SK-N-SH (cell line): ENCODE results near the gene PTGES3. TPM values are rescaled to one million over a fixed set of nuclear protein-coding genes. Genes with fewer than 3 reads are reported as not detected.

Experiments
- CTCF ChIA-PET: fragments of 300-600, 350-600 bp; formaldehyde crosslinking; extraction: SDS; loops from one replicate; lab custom pipeline; 2021; lab: Yijun Ruan, JAX
- POLR2A ChIA-PET: fragments of 350-600 bp; sonication (Branson Sonifier 250); formaldehyde crosslinking; extraction: SDS; loops from one replicate; lab custom pipeline; 2020; ENCODE audit warnings: antibody characterized with exemption, inconsistent platforms; lab: Yijun Ruan, JAX
- DNase-seq: peaks from one replicate; pipeline ENCODE4 v3.0.0; 2012
- H2AFZ ChIP-seq: fragments of 200-600 bp; sonication (generic); 2 replicates; pipeline ENCODE4 v1.8.1; 2016; ENCODE audit warnings: antibody characterized with exemption, mild to moderate bottlenecking, low read depth
- H3F3A ChIP-seq: fragments of 200-600 bp; sonication (generic); replicated peaks from 2 replicates; pipeline ENCODE3; 2016; ENCODE audit warnings: antibody characterized with exemption, mild to moderate bottlenecking; ENCODE audit not compliant: insufficient read depth
- H3K27ac ChIP-seq, 2 experiments: fragments of 200-500 bp in 1 of 2; fragments of 200-600 bp in 1 of 2; sonication (Bioruptor generic) in 1 of 2; sonication (generic), shearing (Covaris generic) in 1 of 2; 2 replicates each; pipeline versions ENCODE4 v1.5.1 to v1.6.1; 2014 to 2016; ENCODE audit warnings: low read depth in 2 of 2, inconsistent platforms in 1 of 2, low read length in 1 of 2, mild to moderate bottlenecking in 1 of 2, mixed read lengths in 1 of 2
- H3K27me3 ChIP-seq: fragments of 200-600 bp; sonication (generic), shearing (Covaris generic); 2 replicates; pipeline ENCODE4 v1.6.1; 2016; ENCODE audit warnings: mixed run types; ENCODE audit not compliant: insufficient read depth
- H3K36me3 ChIP-seq, 2 experiments: fragments of 200-500 bp in 1 of 2; fragments of 200-600 bp in 1 of 2; sonication (Bioruptor generic) in 1 of 2; sonication (generic) in 1 of 2; replicated peaks in 1 of 2; 2 replicates each; pipeline versions ENCODE3 to v1.5.1; 2014 to 2016; ENCODE audit warnings: low read length in 1 of 2, mild to moderate bottlenecking in 1 of 2; ENCODE audit not compliant: insufficient read depth in 2 of 2, control insufficient read depth in 1 of 2
- H3K4me1 ChIP-seq, 2 experiments: fragments of 200-500 bp in 1 of 2; fragments of 200-600 bp in 1 of 2; sonication (Bioruptor generic) in 1 of 2; sonication (generic), shearing (Covaris generic) in 1 of 2; 2 replicates each; pipeline versions ENCODE4 v1.5.1 to v1.6.1; 2014 to 2016; ENCODE audit warnings: low read depth in 1 of 2, low read length in 1 of 2, mixed run types in 1 of 2; ENCODE audit not compliant: insufficient read depth in 2 of 2, control insufficient read depth in 1 of 2
- H3K4me2 ChIP-seq: fragments of 200-600 bp; sonication (generic), shearing (Covaris generic); 2 replicates; pipeline ENCODE4 v1.6.1; 2017; ENCODE audit warnings: mixed run types
- H3K4me3 ChIP-seq, 2 experiments: fragments of 200-500 bp in 1 of 2; fragments of 200-600 bp in 1 of 2; sonication (Bioruptor generic) in 1 of 2; sonication (generic), shearing (Covaris generic) in 1 of 2; 2 replicates each; pipeline versions ENCODE4 v1.5.1 to v1.8.1; 2014 to 2016; ENCODE audit warnings: low read depth in 2 of 2, inconsistent platforms in 1 of 2, low read length in 1 of 2, mild to moderate bottlenecking in 1 of 2, mixed read lengths in 1 of 2, moderate library complexity in 1 of 2
- H3K79me2 ChIP-seq: fragments of 200-600 bp; sonication (generic); 2 replicates; pipeline ENCODE4 v1.8.1; 2017; ENCODE audit warnings: mild to moderate bottlenecking; ENCODE audit not compliant: insufficient read depth
- H3K9ac ChIP-seq: fragments of 200-600 bp; sonication (generic); 2 replicates; pipeline ENCODE4 v1.6.1; 2017; ENCODE audit warnings: mixed run types
- H3K9me2 ChIP-seq: fragments of 200-600 bp; sonication (generic); 2 replicates; pipeline ENCODE4 v1.6.1; 2017; ENCODE audit warnings: mixed run types
- H3K9me3 ChIP-seq: fragments of 200-600 bp; sonication (generic); 2 replicates; pipeline ENCODE4 v1.6.1; 2017; ENCODE audit warnings: mixed run types, mild to moderate bottlenecking, moderate library complexity
- H4K20me1 ChIP-seq: fragments of 200-600 bp; sonication (generic); 2 replicates; pipeline ENCODE4 v1.6.1; 2017; ENCODE audit warnings: mild to moderate bottlenecking, mixed run types; ENCODE audit not compliant: insufficient read depth
- CHD2 ChIP-seq: fragments of 150-350 bp; IDR thresholded peaks from 2 replicates; pipeline ENCODE4 v1.6.1; 2018; ENCODE audit warnings: low read length; ENCODE audit not compliant: partially characterized antibody
- GABPA ChIP-seq: IDR thresholded peaks from 2 replicates; pipeline ENCODE4 v1.4.0; 2012; ENCODE audit warnings: low read depth, mild to moderate bottlenecking
- IRF3 ChIP-seq: fragments of 150-350 bp; IDR thresholded peaks from 2 replicates; pipeline ENCODE4 v1.6.1; 2016; ENCODE audit warnings: mild to moderate bottlenecking, low read depth, low read length
- NRF1 ChIP-seq: IDR thresholded peaks from 2 replicates; pipeline ENCODE4 v1.6.1; 2012; ENCODE audit warnings: low read depth, mild to moderate bottlenecking, low read length
- PBX3 ChIP-seq: IDR thresholded peaks from 2 replicates; pipeline ENCODE4; 2012
- POLR2AphosphoS5 ChIP-seq: IDR thresholded peaks from 2 replicates; pipeline ENCODE4 v1.6.1; 2012; ENCODE audit warnings: low read depth, low read length
- RCOR1 ChIP-seq: fragments of 150-350 bp; IDR thresholded peaks from 2 replicates; pipeline ENCODE4 v1.6.1; 2017; ENCODE audit warnings: antibody characterized with exemption, low read length
- RFX5 ChIP-seq: IDR thresholded peaks from 2 replicates; pipeline ENCODE4 v1.6.1; 2012; ENCODE audit warnings: mild to moderate bottlenecking, improper control_type of control experiment, low read length
- TAF1 ChIP-seq: IDR thresholded peaks from 2 replicates; pipeline ENCODE4 v1.6.1; 2012; ENCODE audit warnings: low read depth, mild to moderate bottlenecking, low read length, moderate library complexity, borderline replicate concordance
- TEAD4 ChIP-seq: IDR thresholded peaks from 2 replicates; pipeline ENCODE4 v1.4.0; 2012; ENCODE audit warnings: mild to moderate bottlenecking, borderline replicate concordance; ENCODE audit not compliant: insufficient read depth
- USF1 ChIP-seq: IDR thresholded peaks from 2 replicates; pipeline ENCODE4 v1.4.0; 2012; ENCODE audit warnings: low read depth, borderline replicate concordance
- USF2 ChIP-seq: fragments of 150-350 bp; IDR thresholded peaks from 2 replicates; pipeline ENCODE4 v1.6.1; 2017; ENCODE audit warnings: antibody characterized with exemption, low read length, low read depth, borderline replicate concordance
- YY1 ChIP-seq: IDR thresholded peaks from 2 replicates; pipeline ENCODE4 v1.4.0; 2012; ENCODE audit warnings: low read depth, mild to moderate bottlenecking
- ZBTB33 ChIP-seq: IDR thresholded peaks from 2 replicates; pipeline ENCODE4 v1.4.0; 2012; ENCODE audit warnings: low read depth, borderline replicate concordance
- WGBS: methylation state at CpG from one replicate; pipeline ENCODE4 v1.1.6; 2017; ENCODE audit warnings: low lambda C conversion rate; 5-methylcytosine and 5-hydroxymethylcytosine counted together
- polyA plus RNA-seq, 3 experiments: library from polyadenylated mRNA; depleted of rRNA; stranded (reverse); fragments of >200 nt; gene quantifications; 2 replicates each; pipeline ENCODE4 v1.2.3, GENCODE V29; 2012

The PTGES3 gene
- polyA plus RNA-seq, 1 of the 3 experiments (the other 2 are of a cell fraction) = 38.9 TPM

GRCh38 chr12:56677680-56678079, 10.4 kb downstream of the PTGES3 start:
- H3K27ac ChIP-seq = peak overlapping the region in 1 of 2 experiments; percentile 9; a peak in 1 of 4 replicates
- H3F3A ChIP-seq = peaks cover 23% of the 10 kb centered on the region
- H4K20me1 ChIP-seq = peaks cover 95% of the 10 kb centered on the region
- H3K36me3 ChIP-seq = peaks cover 0 to 31% of the 10 kb centered on the region in 2 experiments
- no peak for DNase-seq
- H3K4me1 ChIP-seq = no peaks in the 10 kb centered on the region
- ChIA-PET CTCF (interaction anchor here (1.2 kb wide), 1 partner anchor 79 kb away, joined by 3 read pairs; no protein-coding TSS in a partner anchor), POLR2A (interaction anchor here (0.6 kb wide), 2 partner anchors 48 to 362 kb away, joined by 4 read pairs; partner anchors contain the start of gene CNPY2)
- H3K9me2 ChIP-seq = no peaks in the 10 kb centered on the region
- no peak overlapping the region for H3K4me2 ChIP-seq
- WGBS = 100% methylated on average over 1 of the region's 1 CpG
- no peak overlapping the region for H2AFZ ChIP-seq
- no peak for TF ChIP-seq NRF1
- TF ChIP-seq USF2 = no peak
- TF ChIP-seq ZBTB33 = no peak
- TF ChIP-seq YY1 = no peak
- no peak for TF ChIP-seq PBX3
- no peak overlapping the region for H3K4me3 ChIP-seq
- H3K9ac ChIP-seq = no peak overlapping the region
- no peaks in the 10 kb centered on the region for H3K9me3 ChIP-seq
- H3K79me2 ChIP-seq = peaks cover 100% of the 10 kb centered on the region
- no peaks in the 10 kb centered on the region for H3K27me3 ChIP-seq

- no peak for DNase-seq
- POLR2A ChIA-PET = interaction anchor here (0.6 kb wide), 2 partner anchors 48 to 361 kb away, joined by 4 read pairs; partner anchors contain the start of gene CNPY2
- Histone ChIP-seq H3K4me3 (no peak overlapping the region), H3K27me3 (no peaks in the 10 kb centered on the region), H3F3A (peaks cover 23% of the 10 kb centered on the region), H4K20me1 (peaks cover 95% of the 10 kb centered on the region), H3K9me3 (no peaks in the 10 kb centered on the region), H2AFZ (no peak overlapping the region), H3K4me1 (no peaks in the 10 kb centered on the region), H3K9ac (no peak overlapping the region), H3K4me2 (no peak overlapping the region), H3K9me2 (no peaks in the 10 kb centered on the region), H3K79me2 (peaks cover 100% of the 10 kb centered on the region), H3K36me3 (peaks cover 3 to 37% of the 10 kb centered on the region in 2 experiments), H3K27ac (0 out of 4 replicates have a peak overlapping the region, but pooled peaks of 1 of the 2 experiments have one; percentile 19)
- CTCF ChIA-PET = no interaction called here
- 86% methylated on average over 11 of the region's 11 CpGs for WGBS
- no peak for TF ChIP-seq RFX5
- no peak for TF ChIP-seq IRF3
- TF ChIP-seq ZBTB33 = no peak
- TF ChIP-seq CHD2 = no peak
- no peak for TF ChIP-seq TAF1
- no peak for TF ChIP-seq USF1
- no peak for TF ChIP-seq NRF1
- TF ChIP-seq RCOR1 = no peak
- TF ChIP-seq POLR2AphosphoS5 = no peak
- no peak for TF ChIP-seq USF2
- no peak for TF ChIP-seq TEAD4
- no peak for TF ChIP-seq GABPA
Measured at GRCh38 chr12:56676851-56677580, 11.1 kb downstream of the PTGES3 start.
